ENCODE results near the gene TUBB4A.
A peak's percentile ranks its signal among the peaks of the same experiment; 100 is the strongest.

The TUBB4A gene

GRCh38 chr19:6500837-6501739 is 1.0 kb downstream of the TUBB4A start:
- no peak for TF ChIP-seq CTCF (IDR thresholded peaks at IDR 0.05; ENCODE audit: unreplicated experiment in 3 of 3)
- H3K9me3 Mint-ChIP-seq: no peaks in the 10 kb centered on the region
- H3K27ac Mint-ChIP-seq: peak overlapping the region in 1 of 3 experiments; percentile 68
- peaks cover 9% of the 10 kb centered on the region for H3K4me1 Mint-ChIP-seq
- no peaks in the 10 kb centered on the region for H3K36me3 Mint-ChIP-seq (ENCODE audit: low read depth)
- H3K27me3 Mint-ChIP-seq (ENCODE audit: low read depth): peaks cover 47% of the 10 kb centered on the region
- H3K4me3 Mint-ChIP-seq: peak overlapping the region; percentile 81 to 88 (median 82)

- H3K9me3 Mint-ChIP-seq: no peaks in the 10 kb centered on the region
- no peak for TF ChIP-seq CTCF (IDR thresholded peaks at IDR 0.05; ENCODE audit: unreplicated experiment in 3 of 3)
- H3K4me3 Mint-ChIP-seq: no peak overlapping the region
- peaks cover 5% of the 10 kb centered on the region for H3K36me3 Mint-ChIP-seq (ENCODE audit: low read depth)
- peaks cover 45% of the 10 kb centered on the region for H3K27me3 Mint-ChIP-seq (ENCODE audit: low read depth)
- H3K27ac Mint-ChIP-seq: no peak overlapping the region
- peaks cover 9% of the 10 kb centered on the region for H3K4me1 Mint-ChIP-seq
Measured at GRCh38 chr19:6499052-6499790, 2.9 kb downstream of the TUBB4A start.

GRCh38 chr19:6498294-6499036 is 3.6 kb downstream of the TUBB4A start:
- Mint-ChIP-seq H3K27ac (no peak overlapping the region), H3K27me3 (ENCODE audit: low read depth) (peaks cover 38% of the 10 kb centered on the region), H3K4me3 (no peak overlapping the region), H3K9me3 (no peaks in the 10 kb centered on the region), H3K36me3 (ENCODE audit: low read depth) (peaks cover 5% of the 10 kb centered on the region), H3K4me1 (peaks cover 5% of the 10 kb centered on the region)
- TF ChIP-seq CTCF (IDR thresholded peaks at IDR 0.05; ENCODE audit: unreplicated experiment in 3 of 3): no peak

- peaks cover 5% of the 10 kb centered on the region for H3K36me3 Mint-ChIP-seq (ENCODE audit: low read depth)
- H3K27ac Mint-ChIP-seq: no peak overlapping the region
- H3K4me3 Mint-ChIP-seq: no peak overlapping the region
- H3K4me1 Mint-ChIP-seq: no peaks in the 10 kb centered on the region
- H3K9me3 Mint-ChIP-seq: peaks cover 5% of the 10 kb centered on the region
- TF ChIP-seq CTCF (IDR thresholded peaks at IDR 0.05; ENCODE audit: unreplicated experiment in 3 of 3): no peak
- peaks cover 33% of the 10 kb centered on the region for H3K27me3 Mint-ChIP-seq (ENCODE audit: low read depth)
Measured at GRCh38 chr19:6495947-6496346, 6.2 kb downstream of the TUBB4A start.

- Mint-ChIP-seq H3K27me3 (ENCODE audit: low read depth) (peaks cover 29% of the 10 kb centered on the region), H3K36me3 (ENCODE audit: low read depth) (peaks cover 5% of the 10 kb centered on the region), H3K9me3 (peaks cover 5% of the 10 kb centered on the region), H3K4me3 (no peak overlapping the region), H3K4me1 (no peaks in the 10 kb centered on the region), H3K27ac (no peak overlapping the region)
- TF ChIP-seq CTCF (IDR thresholded peaks at IDR 0.05; ENCODE audit: unreplicated experiment in 3 of 3): no peak
Measured at GRCh38 chr19:6494438-6495036, 7.6 kb downstream of the TUBB4A start.
